Dermis blood vessel endothelial cell (primary cell): ENCODE data around the gene SCO1. TPM values are rescaled to one million over a fixed set of nuclear protein-coding genes. Genes with fewer than 3 reads are reported as not detected.
"Not testable (repeated sequence)": the region's sequence is repeated elsewhere in the genome, so short reads cannot be mapped to it uniquely, and the experiment has no call there.

Source experiments
- DNase-seq: peaks from one replicate; pipeline ENCODE4 v3.0.0; 2010
- total RNA-seq: library from RNA; depleted of rRNA; stranded (reverse); fragments of >200 nt; gene quantifications from 2 replicates; pipeline ENCODE4 v1.2.3, GENCODE V29; 2014

SCO1 gene
- 28.2 and 36.1 TPM in 2 replicates for total RNA-seq

GRCh38 chr17:10697092-10698081 lies at the start of gene SCO1, which contains the start of gene ADPRM:
TSS of gene SCO1 (minus strand) at chr17:10697533. CDS start at chr17:10697507, 26 bp downstream.
TSS of gene ADPRM (plus strand) at chr17:10697594. CDS start at chr17:10704927, 7,333 bp downstream.
- DNase-seq = peak; percentile 95

- DNase-seq = no peak
Observed at GRCh38 chr17:10745231-10745630, 47.9 kb upstream of the SCO1 start.

- no peak for DNase-seq
Observed at GRCh38 chr17:10744501-10745000, 47.2 kb upstream of the SCO1 start.

GRCh38 chr17:10743316-10744009 lies 46.1 kb upstream of the SCO1 start:
- no peak for DNase-seq

- DNase-seq = no peak
Observed at GRCh38 chr17:10742431-10742830, 45.1 kb upstream of the SCO1 start.

- no peak for DNase-seq
Observed at GRCh38 chr17:10741416-10742135, 44.2 kb upstream of the SCO1 start.

- no peak for DNase-seq
Observed at GRCh38 chr17:10739386-10739785, 42.1 kb upstream of the SCO1 start.

GRCh38 chr17:10738521-10739258 lies 41.4 kb upstream of the SCO1 start:
- no peak for DNase-seq

GRCh38 chr17:10737736-10738135 lies 40.4 kb upstream of the SCO1 start:
- no peak for DNase-seq

GRCh38 chr17:10737168-10737622 lies 39.9 kb upstream of the SCO1 start:
- DNase-seq = peak; percentile 69

GRCh38 chr17:10735821-10736220 lies 38.5 kb upstream of the SCO1 start:
- no peak for DNase-seq

- no peak for DNase-seq
Observed at GRCh38 chr17:10735251-10735650, 37.9 kb upstream of the SCO1 start.

GRCh38 chr17:10733666-10734065 lies 36.3 kb upstream of the SCO1 start:
- no peak for DNase-seq

- DNase-seq = not testable (repeated sequence)
Observed at GRCh38 chr17:10732121-10732520, 34.8 kb upstream of the SCO1 start.

- DNase-seq = no peak
Observed at GRCh38 chr17:10731408-10731879, 34.1 kb upstream of the SCO1 start.

- DNase-seq = not testable (repeated sequence)
Observed at GRCh38 chr17:10730247-10730646, 32.9 kb upstream of the SCO1 start.

- peak; percentile 86 for DNase-seq
Observed at GRCh38 chr17:10729334-10730193, 32.2 kb upstream of the SCO1 start, which contains the start of gene TMEM220. TSS of gene TMEM220 (minus strand) at chr17:10730023. CDS start at chr17:10729851, 172 bp downstream.

GRCh38 chr17:10728331-10728892 lies 31.1 kb upstream of the SCO1 start:
- no peak for DNase-seq

- no peak for DNase-seq
Observed at GRCh38 chr17:10727192-10727591, 29.9 kb upstream of the SCO1 start.

GRCh38 chr17:10726196-10726595 lies 28.9 kb upstream of the SCO1 start:
- DNase-seq = no peak
